ENCODE measurements around the gene PRRG3. TPM values are rescaled to one million over a fixed set of nuclear protein-coding genes. Genes with fewer than 3 reads are reported as not detected.

PRRG3 gene
- total RNA-seq, 1 experiment from 2014 or later = 5.1 TPM

DNA sequence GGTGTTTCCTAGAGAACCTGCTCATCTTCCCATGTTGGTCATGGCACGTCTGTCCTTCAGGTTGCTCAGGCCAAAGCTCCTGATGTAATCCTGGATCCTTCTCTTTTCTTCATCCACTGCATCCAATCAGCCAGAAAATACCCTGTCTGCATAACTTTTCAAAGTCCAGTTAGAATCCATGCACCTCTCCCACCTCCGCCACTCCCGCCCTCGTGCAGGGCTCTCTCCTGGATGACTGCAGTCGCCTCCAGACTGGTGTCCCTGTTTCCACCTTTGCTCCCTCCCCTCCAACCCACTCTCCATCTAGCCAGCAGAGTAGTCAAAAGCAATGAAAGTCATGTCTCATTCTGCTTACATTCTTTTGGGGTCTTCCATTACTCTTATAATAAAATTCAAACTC is 55.3 kb downstream of the PRRG3 start:
- CTCF ChIA-PET = interaction anchor here (0.8 to 3.0 kb wide), 6 partner anchors 21 to 891 kb away, joined by 3 to 11 read pairs (median 5); no protein-coding TSS in a partner anchor
- POLR2A ChIA-PET = no interaction called here

GRCh38 chrX:151752847-151753246 is 57.6 kb downstream of the PRRG3 start:
- ChIA-PET POLR2A (no interaction called here), CTCF (interaction anchor here (0.7 to 3.0 kb wide), 29 partner anchors 9 to 1068 kb away, joined by 3 to 22 read pairs (median 5); partner anchors contain the start of genes GABRA3 and GABRQ)
- DNase-seq (ENCODE audit: low spot score) (no peak), ATAC-seq (no peak)
- Mint-ChIP-seq H3K9me3 (no peaks in the 10 kb centered on the region), H3K4me1 (peaks cover 19% of the 10 kb centered on the region), H3K27ac (no peak overlapping the region), H3K4me3 (no peak overlapping the region), H3K27me3 (ENCODE audit: low read depth) (peaks cover 6% of the 10 kb centered on the region), H3K36me3 (no peaks in the 10 kb centered on the region)
- no peak for TF ChIP-seq EMX1 (CRISPR knock-in tag; IDR thresholded peaks at IDR 0.05)
- no peak for TF ChIP-seq RORB (CRISPR knock-in tag; IDR thresholded peaks at IDR 0.05)
- TF ChIP-seq NFE2L1 (CRISPR knock-in tag; IDR thresholded peaks at IDR 0.05) = no peak
- no peak for TF ChIP-seq FOXJ3 (CRISPR knock-in tag; IDR thresholded peaks at IDR 0.05; ENCODE audit: borderline replicate concordance)
- no peak for TF ChIP-seq STAT6 (CRISPR knock-in tag; conservative IDR thresholded peaks at IDR 0.05; ENCODE audit: low read depth)
- no peak for TF ChIP-seq NR1H2 (CRISPR knock-in tag; IDR thresholded peaks at IDR 0.05)
- TF ChIP-seq ARID4B (CRISPR knock-in tag; IDR thresholded peaks at IDR 0.05; ENCODE audit: borderline replicate concordance) = no peak
- no peak for TF ChIP-seq ZNF121 (CRISPR knock-in tag; IDR thresholded peaks at IDR 0.05)
- TF ChIP-seq ZMAT4 (CRISPR knock-in tag; IDR thresholded peaks at IDR 0.05) = no peak
- no peak for TF ChIP-seq ETV6 (CRISPR knock-in tag; IDR thresholded peaks at IDR 0.05)
- TF ChIP-seq, protein P1, sequence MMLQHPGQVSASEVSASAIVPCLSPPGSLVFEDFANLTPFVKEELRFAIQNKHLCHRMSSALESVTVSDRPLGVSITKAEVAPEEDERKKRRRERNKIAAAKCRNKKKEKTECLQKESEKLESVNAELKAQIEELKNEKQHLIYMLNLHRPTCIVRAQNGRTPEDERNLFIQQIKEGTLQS (CRISPR knock-in tag; conservative IDR thresholded peaks at IDR 0.05) = no peak
- no peak for TF ChIP-seq GTF2I (CRISPR knock-in tag; conservative IDR thresholded peaks at IDR 0.05)
- no peak for TF ChIP-seq FOXP4 (CRISPR knock-in tag; IDR thresholded peaks at IDR 0.05)
- TF ChIP-seq, protein P2, sequence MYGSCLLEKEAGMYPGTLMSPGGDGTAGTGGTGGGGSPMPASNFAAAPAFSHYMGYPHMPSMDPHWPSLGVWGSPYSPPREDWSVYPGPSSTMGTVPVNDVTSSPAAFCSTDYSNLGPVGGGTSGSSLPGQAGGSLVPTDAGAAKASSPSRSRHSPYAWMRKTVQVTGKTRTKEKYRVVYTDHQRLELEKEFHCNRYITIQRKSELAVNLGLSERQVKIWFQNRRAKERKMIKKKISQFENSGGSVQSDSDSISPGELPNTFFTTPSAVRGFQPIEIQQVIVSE (CRISPR knock-in tag; IDR thresholded peaks at IDR 0.05; ENCODE audit: borderline replicate concordance) = no peak

More for the DNA sequence above, 55.3 kb downstream of the PRRG3 start:
- H3K27ac Mint-ChIP-seq = no peak overlapping the region
- no peaks in the 10 kb centered on the region for H3K36me3 Mint-ChIP-seq
- peaks cover 6% of the 10 kb centered on the region for H3K27me3 Mint-ChIP-seq (ENCODE audit: low read depth)
- TF ChIP-seq TP53 (CRISPR knock-in tag; IDR thresholded peaks at IDR 0.05) (no peak), MYBL2 (CRISPR knock-in tag; IDR thresholded peaks at IDR 0.05) (no peak), JUN (CRISPR knock-in tag; IDR thresholded peaks at IDR 0.05) (no peak)
- TF ChIP-seq, protein P3, sequence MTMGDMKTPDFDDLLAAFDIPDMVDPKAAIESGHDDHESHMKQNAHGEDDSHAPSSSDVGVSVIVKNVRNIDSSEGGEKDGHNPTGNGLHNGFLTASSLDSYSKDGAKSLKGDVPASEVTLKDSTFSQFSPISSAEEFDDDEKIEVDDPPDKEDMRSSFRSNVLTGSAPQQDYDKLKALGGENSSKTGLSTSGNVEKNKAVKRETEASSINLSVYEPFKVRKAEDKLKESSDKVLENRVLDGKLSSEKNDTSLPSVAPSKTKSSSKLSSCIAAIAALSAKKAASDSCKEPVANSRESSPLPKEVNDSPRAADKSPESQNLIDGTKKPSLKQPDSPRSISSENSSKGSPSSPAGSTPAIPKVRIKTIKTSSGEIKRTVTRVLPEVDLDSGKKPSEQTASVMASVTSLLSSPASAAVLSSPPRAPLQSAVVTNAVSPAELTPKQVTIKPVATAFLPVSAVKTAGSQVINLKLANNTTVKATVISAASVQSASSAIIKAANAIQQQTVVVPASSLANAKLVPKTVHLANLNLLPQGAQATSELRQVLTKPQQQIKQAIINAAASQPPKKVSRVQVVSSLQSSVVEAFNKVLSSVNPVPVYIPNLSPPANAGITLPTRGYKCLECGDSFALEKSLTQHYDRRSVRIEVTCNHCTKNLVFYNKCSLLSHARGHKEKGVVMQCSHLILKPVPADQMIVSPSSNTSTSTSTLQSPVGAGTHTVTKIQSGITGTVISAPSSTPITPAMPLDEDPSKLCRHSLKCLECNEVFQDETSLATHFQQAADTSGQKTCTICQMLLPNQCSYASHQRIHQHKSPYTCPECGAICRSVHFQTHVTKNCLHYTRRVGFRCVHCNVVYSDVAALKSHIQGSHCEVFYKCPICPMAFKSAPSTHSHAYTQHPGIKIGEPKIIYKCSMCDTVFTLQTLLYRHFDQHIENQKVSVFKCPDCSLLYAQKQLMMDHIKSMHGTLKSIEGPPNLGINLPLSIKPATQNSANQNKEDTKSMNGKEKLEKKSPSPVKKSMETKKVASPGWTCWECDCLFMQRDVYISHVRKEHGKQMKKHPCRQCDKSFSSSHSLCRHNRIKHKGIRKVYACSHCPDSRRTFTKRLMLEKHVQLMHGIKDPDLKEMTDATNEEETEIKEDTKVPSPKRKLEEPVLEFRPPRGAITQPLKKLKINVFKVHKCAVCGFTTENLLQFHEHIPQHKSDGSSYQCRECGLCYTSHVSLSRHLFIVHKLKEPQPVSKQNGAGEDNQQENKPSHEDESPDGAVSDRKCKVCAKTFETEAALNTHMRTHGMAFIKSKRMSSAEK (CRISPR knock-in tag; IDR thresholded peaks at IDR 0.05; ENCODE audit: borderline replicate concordance) = no peak
- no peak for DNase-seq (ENCODE audit: low spot score)
- H3K4me3 Mint-ChIP-seq = no peak overlapping the region
- ATAC-seq = no peak
- no peaks in the 10 kb centered on the region for H3K9me3 Mint-ChIP-seq
- H3K4me1 Mint-ChIP-seq = peaks cover 23% of the 10 kb centered on the region

Measured in WTC11 (cell line).